Activated CD4-positive, alpha-beta T cell treated with anti-CD3 and anti-CD28 coated beads, Interleukin-2, amount 50 U/mL, for 4 hours (primary cell): ENCODE results near the gene PIGV.
"Not testable (repeated sequence)": the region's sequence is repeated elsewhere in the genome, so short reads cannot be mapped to it uniquely, and the experiment has no call there.

ENCODE experiments used
- DNase-seq, 2 experiments: peaks; one replicate each; pipeline ENCODE4 v3.0.0-alpha.2; 2020

PIGV gene

GRCh38 chr1:26797627-26798026 is 9.9 kb downstream of the PIGV start:
- DNase-seq = no peak

DNA sequence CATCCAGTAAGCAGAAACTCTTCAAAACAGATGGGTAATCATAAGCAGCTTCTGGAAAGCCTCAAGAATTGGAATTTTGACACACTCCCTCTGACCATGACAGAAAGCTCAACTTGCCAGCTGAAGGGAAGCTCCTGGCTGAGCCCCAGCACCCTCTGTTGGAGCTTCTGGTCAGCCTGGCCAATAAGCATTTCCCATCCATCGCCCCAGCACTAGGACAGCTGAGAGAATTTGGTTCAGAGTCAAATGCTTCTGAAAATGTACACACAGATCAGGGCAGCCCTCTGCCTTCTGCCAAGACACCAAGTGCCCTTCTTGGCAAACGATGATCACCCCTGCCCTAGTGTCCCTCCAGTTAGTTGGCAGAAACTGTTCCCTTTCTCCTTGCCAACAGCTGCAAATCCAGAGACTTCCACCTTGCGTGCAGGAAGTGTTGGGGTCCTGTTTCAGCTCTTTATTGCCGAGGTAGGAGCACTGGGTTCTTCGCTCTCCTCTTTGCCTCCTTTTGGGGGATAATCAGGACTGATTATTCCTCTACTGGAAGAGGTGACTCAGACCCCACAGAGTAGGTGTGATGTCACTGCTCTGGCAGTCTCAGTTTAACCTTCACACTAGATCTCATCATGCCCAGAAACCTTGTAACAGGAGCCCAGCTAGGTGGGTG is 11.9 kb downstream of the PIGV start:
- DNase-seq = peak in 1 of 2 experiments; percentile 21

DNA sequence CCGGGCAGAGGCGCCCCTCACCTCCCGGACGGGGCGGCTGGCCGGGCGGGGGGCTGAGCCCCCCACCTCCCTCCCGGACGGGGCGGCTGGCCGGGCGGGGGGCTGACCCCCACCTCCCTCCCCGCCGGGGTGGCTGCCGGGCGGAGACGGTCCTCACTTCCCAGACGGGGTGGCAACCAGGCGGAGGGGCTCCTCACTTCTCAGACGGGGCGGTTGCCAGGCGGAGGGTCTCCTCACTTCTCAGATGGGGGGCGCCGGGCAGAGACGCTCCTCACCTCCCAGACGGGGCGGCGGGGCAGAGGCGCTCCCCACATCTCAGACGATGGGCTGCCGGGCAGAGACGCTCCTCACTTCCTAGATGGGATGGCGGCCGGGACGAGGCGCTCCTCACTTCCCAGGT is 16.2 kb downstream of the PIGV start:
- not testable (repeated sequence) for DNase-seq

GRCh38 chr1:26810105-26810504 is 22.4 kb downstream of the PIGV start:
- peak; percentile 76 to 77 for DNase-seq

- no peak for DNase-seq
Measured at GRCh38 chr1:26811057-26811456, 23.3 kb downstream of the PIGV start.

- no peak for DNase-seq
Measured at GRCh38 chr1:26811708-26812107, 24.0 kb downstream of the PIGV start.

DNA sequence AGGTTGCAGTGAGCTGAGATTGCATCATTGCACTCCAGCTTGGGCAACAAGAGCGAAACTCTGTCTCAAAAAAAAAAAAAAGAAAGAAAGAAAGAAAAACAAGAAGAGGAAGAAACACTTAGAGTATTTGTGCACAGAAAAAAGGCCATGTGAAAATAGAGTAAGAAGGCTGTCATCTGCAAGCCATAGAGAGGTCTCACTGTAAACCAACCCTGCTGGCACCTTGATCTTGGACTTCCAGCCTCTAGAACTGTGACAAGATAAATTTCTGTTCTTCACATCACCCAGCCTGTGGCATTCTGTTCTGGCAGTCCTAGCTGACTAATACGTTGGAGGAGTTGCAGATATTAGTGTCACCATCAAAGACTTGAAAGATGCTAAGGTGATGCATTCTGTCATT is 26.6 kb downstream of the PIGV start:
- DNase-seq = no peak

GRCh38 chr1:26814893-26815292 is 27.1 kb downstream of the PIGV start:
- no peak for DNase-seq

GRCh38 chr1:26820784-26821269 is 33.1 kb downstream of the PIGV start:
- peak; percentile 16 to 24 for DNase-seq

DNA sequence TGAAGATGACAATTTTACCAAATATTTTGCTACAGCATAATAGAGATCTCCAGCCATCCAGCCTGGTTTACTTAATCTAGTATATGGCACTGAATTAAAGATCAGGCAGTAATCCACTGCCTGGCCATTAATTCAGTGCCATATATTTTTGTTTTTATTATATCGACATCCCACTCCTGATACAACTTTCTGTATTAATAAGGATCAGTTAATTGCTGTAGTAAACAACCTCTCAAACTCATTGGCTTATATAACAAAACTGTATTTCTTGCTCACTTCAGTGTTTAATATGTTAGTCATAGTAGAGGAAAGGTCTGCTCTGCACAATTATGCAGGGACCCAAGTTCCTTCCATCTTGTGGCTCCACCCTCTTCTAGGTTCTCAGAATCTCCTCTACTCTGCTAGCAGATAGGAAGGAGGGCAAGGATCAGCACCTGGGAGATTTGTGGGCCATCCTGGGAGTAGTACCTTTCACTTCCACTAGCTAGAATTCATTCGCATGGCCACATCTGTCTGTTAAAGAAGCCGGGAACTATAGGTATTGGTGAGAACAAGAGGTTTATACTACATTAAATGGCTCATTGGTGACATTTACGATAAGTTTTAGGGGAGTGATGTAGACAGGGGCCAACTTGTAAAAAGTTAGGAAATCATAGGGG is 35.1 kb downstream of the PIGV start:
- DNase-seq = no peak

DNA sequence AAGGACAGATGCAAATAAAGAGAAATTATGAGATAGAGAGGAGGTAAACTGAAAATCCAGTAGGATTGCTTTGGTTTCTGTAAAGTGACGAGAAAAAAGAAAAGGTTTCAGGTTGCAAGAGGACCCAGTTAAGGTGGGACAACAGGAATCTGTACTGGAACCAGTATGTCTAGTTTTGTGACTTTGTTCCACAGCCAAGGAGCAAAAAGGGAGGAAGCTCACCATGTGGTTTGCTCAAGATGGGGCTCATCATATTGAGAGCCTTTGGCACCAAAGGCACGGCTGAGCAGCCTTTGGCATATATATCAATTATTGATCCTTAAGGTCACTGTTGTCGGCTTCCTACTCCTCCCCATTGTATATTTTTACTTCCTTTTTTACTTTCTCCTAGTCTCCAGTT is 37.0 kb downstream of the PIGV start:
- no peak for DNase-seq

- peak; percentile 53 to 56 for DNase-seq
Measured at GRCh38 chr1:26826261-26827105, 38.7 kb downstream of the PIGV start, which contains the start of gene ZDHHC18. TSS of gene ZDHHC18 (plus strand) at chr1:26826688. CDS start at chr1:26826805, 117 bp downstream.

- no peak for DNase-seq
Measured at GRCh38 chr1:26827106-26827604, 39.4 kb downstream of the PIGV start.

DNA sequence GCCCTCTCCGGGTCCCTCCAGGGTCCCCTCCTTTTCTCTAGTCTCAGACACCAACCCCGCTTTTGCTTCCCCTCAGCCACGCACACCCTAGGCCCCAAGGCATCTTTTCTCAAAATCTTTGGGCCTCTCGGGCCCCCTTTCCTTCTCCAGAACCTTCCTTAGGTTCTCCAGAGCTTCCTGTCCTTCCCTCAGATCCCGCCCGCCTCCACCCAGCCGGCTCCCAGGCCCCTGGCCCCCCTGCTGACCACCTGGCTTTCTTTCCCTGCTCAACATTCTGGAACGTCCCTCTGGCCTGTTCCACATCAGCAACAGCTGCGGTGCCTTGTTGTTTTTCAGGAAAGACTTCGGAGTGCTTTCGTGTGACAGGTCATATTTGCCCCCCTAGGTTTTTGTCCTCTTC is 39.9 kb downstream of the PIGV start:
- DNase-seq = no peak

DNA sequence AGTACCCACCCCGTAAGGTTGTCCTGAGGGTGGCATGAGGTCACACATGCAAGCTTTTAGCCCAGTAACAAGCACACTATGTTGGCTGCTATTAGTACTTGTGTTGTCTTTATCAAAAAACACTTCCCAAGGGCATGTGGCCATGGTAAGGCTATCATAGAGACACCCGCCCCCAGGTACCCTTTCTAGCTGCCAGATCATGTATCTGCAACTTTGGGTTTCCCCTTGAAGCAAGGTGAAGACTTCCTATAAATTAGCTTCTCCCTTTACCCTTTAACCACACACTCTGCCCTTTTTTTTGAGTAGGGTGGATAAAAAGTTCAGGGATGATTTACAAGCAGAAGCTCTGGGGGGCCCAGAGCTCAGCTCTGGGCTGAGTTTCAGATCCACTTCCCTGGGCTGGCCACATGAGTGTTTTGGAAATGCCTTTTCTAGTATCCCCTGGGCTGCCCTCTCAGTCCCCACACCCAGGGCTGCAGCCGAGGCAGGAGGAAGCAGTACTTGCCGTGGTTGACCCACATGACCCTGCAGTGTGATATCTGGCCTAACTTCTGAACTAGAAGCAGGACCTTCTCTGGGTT is 40.8 kb downstream of the PIGV start:
- peak in 1 of 2 experiments; percentile 26 for DNase-seq

DNA sequence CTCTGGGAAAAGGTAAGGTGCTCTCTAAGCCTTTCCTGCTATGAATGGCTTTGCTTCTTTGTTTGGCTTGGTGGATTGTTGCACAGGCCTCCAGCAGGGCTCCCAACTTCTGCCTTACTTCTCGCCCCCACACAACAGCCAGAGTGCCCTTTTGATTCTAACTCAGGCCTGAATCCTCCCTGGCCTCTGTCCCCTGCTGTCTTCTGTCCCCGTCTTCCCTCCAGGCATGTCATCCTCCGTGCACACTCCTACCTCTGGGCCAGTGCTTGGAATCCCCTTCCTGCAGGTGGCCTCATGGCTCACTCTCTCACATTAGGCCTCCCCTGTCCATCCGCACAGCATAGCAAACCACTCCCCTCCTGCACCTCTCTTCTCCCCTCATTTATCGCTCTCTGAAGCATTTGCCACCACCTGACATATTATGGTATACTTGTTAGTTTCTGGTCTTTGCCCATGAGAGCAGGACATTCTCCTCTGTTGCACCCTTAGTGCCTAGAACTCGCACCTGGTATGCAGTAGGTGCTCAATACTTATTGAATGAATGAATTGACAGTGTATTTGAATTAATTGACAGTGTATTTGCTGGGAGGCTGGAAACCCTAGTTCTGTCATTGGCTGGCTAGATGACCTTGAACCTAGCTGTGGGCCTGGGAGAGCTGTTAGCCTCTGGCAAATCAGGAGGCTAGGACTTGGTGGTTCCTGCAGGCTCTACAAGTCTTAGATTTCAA is 41.6 kb downstream of the PIGV start:
- no peak for DNase-seq

GRCh38 chr1:26831059-26831458 is 43.3 kb downstream of the PIGV start:
- DNase-seq = no peak

DNA sequence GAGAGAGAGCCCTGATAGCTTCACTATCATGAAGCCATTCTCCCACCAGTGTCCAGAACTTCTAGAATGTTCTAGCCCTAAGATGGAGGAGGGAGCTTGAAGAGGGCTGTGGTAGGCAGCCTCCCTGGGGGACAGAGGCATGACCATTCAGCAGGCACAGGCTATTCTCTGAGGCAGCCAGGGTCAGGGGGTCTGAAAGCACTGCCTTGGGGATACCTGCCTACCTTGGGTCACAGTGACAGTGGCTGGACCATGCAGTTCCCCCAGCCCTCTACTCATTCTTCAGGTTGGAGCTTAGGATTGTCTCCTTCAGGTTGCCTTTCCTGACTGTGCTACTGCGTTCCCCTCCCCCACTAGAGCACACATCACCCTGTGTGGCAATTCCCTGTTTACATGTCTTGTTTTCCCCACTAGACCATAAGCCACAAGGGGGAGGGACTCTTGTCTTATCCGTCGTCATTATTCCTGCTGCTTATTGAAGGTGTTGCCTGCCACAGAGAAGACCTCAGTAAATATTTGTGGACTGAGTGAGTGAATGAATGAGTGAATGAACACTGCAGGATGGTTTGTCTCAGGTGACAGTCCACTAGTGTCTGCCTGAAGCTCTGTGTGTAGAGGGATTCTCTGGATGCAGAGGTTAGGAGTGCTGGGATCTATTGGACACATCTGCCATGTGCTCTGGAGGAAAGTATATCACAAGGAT is 43.9 kb downstream of the PIGV start:
- no peak for DNase-seq

- no peak for DNase-seq
Measured at GRCh38 chr1:26832249-26832960, 44.7 kb downstream of the PIGV start.

DNA sequence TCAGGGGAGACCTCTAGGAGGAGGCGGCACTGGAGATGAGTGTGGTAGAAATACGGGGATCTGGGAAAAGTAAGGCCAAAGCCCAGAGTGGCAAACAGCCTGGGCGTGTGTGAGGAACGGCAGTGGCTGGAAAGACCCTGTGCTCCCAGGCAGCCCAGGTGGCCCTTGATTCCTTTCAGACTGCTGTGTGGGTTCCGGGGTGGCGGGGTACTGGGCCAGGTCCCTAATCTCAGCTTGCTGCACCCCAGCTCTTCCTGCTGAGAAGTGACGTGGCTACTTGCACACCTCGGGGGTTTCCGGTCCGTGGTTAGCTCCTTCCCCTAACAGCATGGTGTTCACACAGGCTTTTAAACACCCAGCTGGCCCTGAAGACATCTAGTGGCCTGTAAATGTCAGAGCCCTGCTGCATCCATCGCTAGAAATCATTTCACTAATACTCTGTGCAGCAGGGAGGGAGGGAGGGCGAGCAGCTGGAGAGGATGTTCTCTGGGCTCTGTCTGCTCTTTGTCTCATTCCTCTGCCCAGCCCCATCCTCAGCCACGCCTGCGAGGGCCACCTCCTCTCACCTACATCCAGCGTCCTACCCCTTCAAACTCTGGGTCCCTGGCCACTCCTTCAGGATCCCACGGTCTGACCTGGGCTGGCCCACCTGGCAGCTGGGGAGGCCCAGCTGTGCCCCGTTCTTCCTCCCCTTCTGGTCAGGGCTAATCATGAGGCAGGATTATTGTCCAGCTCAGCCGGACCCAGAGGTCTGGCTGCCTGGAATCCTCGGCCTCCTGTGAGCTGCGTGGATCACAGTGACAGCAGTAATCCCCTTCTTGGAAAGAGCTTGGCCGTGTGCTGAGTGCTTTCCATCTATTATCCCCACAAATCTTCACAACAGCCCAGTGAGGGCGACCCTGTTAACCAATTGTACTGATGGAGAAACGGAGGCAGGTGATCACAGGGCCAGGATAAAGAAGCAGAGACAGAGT is 46.0 kb downstream of the PIGV start:
- peak; percentile 81 to 87 for DNase-seq
